GM19240 (cell line): ENCODE measurements around the gene NAT10.
"Not testable (repeated sequence)": the region's sequence is repeated elsewhere in the genome, so short reads cannot be mapped to it uniquely, and the experiment has no call there.

Experiments
- DNase-seq: peaks from one replicate; pipeline ENCODE4 v3.0.0; 2011; ENCODE audit warnings: low spot score; ENCODE audit not compliant: insufficient read length

NAT10 gene

DNA sequence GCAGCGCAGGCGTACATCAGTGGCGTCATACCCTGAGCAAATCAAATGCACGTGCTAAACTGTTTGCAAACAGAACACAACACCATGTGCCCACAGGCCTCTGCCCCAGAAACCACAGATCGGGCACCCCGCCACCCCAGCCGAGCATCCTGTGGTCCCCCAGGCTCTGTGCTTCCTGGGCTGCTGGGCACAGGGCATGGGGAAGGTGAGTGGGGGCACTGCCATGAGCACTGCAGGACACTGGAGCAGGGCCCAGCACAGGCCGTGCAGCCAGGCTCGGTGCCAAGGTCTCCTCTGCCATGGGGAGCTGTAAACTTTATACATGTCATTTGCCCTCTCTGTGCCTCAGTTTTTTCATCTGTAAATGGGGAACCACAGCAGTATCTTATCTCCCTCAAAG is 62.5 kb downstream of the NAT10 start:
- no peak for DNase-seq

DNA sequence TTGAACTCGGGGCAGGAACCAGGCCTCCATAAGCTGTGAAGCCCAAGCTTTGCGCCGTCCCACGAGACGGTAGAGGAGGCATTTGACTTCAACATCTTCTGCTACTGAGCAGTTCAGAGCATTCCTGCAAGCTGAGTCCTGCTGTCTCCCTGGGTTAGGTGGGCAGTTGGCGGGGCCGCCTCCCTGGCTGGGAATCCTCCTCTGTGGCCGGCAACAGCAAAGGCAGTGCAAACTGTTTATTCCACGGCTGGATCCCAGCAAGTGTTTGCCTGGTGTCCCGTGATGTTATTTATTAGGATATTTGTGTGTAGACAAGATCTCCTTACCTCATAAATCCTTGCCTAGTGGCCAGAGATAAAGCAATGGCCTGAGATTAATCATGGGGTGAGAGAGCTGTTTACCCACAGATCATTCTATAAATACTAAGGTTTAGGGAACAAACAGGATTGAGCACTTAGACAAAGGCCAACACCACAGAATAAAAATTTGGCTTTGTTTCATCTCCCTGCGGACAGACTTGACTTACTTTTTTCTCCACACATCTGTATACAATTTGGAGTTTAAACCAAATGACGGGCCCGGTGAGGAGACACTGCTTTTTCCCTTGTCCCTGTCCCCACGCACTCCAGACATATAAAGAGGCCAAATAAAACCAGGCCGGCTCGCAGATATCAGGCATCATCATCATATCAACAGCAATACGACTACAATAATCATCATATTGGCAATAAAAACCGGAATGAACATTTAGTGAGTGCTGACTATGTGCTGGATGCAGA is 63.4 kb downstream of the NAT10 start:
- no peak for DNase-seq

DNA sequence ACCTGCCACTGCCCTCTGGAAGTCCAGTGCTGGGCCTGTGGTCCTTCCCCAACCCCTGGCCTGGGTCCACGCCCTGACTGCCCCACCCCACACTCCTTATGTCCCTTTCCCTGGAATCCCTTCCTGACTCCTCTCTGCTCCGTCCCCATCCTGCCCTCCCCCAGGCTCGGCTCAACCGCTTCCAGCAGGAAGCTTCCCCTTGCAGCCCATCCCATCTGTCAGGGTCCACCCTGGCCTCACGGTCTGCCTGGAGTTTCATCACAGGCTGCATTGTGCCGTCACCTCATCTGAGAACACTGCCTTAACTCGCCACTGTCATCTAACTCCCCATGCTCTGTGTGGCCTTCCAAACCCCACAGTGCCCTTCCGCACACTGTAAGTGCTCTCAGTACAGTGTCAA is 64.3 kb downstream of the NAT10 start:
- no peak for DNase-seq

DNA sequence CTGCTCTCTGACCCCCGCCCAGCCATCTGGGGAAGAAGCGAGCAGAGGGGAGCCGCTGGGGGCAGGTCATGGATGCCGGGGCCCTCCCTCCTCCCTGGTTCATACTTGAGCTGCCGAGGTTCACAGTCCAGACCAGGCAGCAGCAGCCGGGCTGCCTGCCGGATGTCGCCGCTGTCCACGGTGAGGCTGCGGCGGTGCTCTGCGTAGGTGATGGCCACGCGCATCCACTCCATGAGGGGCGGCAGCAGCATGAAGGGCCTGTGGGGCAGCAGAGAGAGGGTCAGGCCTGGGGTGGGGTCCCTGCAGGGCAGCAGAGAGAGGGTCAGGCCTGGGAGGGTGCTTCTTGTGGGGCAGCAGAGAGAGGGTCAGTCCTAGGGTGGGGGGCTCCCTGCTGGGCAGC is 67.6 kb downstream of the NAT10 start:
- no peak for DNase-seq

GRCh38 chr11:34174412-34175041 is 69.1 kb downstream of the NAT10 start:
- DNase-seq, result peak; percentile 88

DNA sequence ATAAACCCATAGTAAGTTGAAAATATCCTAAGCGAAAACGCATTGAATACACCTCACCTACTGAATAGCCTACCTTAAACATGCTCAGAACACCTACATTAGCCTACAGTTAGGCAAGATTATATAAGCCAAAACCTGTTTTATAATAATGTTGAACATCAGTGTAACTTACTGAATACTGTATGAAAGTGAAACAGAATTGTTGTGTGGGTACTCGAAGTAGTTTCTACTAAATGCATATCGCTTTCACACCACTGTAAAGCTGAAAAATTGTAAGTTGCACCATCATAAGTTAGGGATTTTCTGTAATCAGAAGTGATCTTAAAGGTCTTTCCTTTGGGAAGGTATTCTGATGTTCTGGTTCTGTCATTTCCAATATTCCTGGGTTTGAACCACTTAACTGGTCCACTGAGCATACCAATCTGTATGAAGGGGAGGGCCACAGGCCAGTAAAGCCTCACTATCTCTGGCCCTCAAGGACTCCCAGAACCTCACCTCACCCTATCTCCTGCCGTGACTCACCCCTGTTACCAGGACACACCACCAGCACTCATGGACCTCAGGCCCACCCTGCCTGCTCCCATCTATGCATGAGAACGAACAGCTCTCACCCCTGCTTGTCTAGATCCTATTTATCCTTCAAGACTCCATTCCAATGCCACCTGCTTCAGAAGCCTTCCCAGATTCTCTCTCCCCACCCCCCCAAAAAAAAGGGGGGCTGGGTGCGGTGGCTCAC is 70.0 kb downstream of the NAT10 start:
- no peak for DNase-seq

DNA sequence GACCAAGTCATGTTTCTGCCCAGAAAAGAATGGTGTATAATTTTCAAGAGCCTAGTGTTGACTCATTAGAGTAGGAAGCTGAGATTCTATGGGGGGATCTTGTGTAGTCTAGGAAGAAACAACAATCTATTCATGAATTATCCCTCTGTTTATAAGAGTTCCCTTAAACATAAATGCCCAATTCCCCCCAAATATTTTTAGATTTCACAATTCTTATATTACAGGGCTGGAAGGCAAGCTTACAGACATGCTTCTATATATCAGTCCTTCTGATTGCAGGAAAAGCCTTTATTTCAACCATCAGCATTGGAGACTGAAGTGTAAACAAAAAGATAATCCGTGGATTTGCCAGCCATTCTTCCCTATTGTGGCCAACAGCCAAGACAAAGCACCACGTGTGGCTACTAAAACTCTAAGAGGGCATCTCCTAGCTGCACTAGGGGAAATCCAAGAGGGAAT is 71.4 kb downstream of the NAT10 start:
- no peak for DNase-seq

- no peak for DNase-seq
Measured at GRCh38 chr11:34178209-34178821, 72.9 kb downstream of the NAT10 start.

- no peak for DNase-seq
Measured at GRCh38 chr11:34179026-34179675, 73.7 kb downstream of the NAT10 start.

GRCh38 chr11:34180040-34180813 is 74.8 kb downstream of the NAT10 start:
- DNase-seq, result no peak

GRCh38 chr11:34180814-34181165 is 75.4 kb downstream of the NAT10 start:
- DNase-seq, result not testable (repeated sequence)

GRCh38 chr11:34181251-34181650 is 75.8 kb downstream of the NAT10 start:
- no peak for DNase-seq

GRCh38 chr11:34181856-34182405 is 76.5 kb downstream of the NAT10 start:
- no peak for DNase-seq

DNA sequence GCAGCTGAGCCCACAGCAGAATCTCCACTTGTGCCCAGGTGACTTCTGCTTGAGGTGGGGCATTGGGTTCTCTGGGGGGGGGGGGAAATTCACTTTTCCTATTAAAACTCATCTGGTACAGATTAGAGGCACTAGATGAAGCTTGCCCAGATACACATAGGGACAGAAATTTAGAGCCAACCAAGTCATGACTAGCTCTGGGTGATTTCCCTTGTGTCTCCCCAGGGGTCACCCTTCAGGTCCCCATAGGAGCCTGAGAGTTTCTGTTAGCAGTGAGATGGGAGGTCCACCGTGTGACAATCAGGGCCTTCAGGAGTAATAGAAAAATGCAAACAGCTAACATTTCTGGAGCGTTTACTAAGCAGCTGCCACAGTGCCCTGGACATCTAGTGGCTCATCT is 77.0 kb downstream of the NAT10 start:
- no peak for DNase-seq

DNA sequence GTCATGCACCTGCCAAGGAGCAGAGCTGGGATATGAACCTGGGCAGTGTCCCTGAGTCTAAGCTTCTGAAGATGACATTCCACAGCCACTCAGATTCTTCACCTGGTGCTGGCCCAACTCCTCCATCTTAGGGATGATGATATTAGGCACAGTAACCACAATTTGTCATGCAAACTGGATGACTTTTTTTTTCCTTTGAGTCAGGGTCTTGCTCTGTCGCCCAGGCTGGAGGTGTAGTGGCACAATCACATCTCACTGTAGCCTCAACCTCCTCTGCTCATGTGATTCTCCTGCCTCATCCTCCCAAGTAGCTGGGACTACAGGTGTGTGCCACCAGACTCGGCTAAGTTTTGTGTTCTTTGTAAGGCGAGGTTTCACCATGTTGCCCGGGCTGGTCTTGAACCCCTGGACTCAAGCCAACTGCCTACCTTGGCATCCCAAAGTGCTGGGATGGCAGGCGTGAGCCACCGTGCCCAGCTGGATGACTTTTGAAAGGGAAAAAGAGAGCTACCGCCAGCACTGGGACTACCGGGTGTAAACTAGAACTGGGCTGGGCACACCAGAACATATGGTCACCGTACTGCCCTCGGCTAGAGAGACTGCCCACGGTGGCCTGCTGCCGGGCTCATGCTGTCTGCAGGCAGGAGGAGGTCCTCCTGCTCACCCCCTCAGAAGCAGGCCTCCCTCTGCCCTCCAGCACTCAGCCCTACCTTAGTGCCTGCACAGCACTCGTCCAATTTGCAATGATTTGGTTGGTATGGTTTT is 77.7 kb downstream of the NAT10 start:
- DNase-seq, result no peak

DNA sequence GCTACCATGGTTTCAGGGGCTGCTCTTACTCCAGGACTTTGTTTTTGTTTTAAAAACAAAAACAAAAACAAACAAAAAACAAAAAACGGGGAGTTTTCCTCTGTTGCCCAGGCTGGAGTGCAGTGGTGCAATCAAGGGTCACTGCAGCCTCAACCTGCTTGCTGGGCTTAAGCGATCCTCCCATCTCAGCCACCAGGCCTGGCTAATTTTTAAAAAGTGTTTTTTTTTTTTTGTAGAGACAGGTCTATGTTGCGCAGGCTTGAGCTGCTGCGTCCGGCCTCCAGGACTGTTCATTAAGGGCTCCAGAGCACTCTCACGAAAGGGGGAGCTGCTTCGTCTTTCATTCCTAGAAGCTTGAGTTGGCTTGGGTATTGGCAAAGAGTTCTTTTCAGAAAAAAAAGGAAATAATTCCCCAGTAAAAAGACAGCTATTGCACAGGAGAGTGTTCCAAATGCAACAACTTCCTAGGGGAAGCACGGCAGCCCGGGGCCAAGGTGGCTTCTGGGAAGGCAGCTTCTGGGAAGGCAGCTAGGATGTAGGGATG is 78.5 kb downstream of the NAT10 start:
- DNase-seq, result no peak

DNA sequence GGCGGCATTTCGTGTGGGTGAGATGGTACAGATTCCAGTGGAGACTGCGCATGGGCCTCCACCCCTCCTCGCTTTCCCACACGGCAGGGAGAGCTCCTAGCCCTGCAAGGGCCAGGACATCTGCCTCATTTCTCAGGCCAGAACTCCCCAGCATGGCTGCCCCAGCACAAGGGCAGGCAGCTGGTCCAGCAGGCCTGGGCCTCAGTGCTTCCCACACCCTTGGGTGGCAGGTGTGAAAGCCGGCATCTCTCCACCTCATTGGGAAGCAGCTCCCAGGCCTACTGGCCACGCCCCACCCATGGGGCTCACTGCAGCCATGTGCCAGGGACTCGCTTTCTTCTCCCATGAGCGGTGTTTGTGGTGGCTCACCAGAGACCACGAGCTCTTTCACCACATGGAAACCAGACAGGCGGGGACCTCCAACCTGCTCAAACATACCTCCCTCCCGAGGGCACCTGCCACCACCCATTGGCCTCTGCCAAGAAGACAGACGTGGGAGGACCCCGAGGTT is 79.1 kb downstream of the NAT10 start:
- DNase-seq, result no peak

GRCh38 chr11:34185926-34186841 is 80.8 kb downstream of the NAT10 start:
- no peak for DNase-seq
